ENCODE results near the gene BRINP2.

BRINP2 gene

DNA sequence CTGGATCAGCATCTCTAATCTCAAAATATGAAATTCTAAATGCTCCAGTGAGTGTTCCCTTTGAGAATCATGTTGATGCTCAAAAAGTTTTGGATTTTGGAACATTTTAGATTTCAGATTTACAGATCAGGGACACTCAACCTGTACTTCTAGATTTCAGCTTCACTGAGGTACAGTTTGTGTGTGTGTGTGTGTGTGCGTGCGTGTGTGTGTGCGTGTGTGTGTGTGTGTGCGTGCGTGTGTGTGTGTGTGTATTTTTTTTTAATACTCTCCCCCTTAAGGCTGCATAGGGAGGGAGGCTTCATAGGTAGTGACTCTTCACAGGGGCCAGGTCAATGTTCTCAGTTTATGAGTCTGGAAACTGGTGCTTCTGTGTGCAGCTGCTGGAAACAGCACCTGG is 77.5 kb downstream of the BRINP2 start:
- no peaks in the 10 kb centered on the region for H3K27me3 Mint-ChIP-seq
- H3K9me3 Mint-ChIP-seq: no peaks in the 10 kb centered on the region
- no peak overlapping the region for H3K4me3 Mint-ChIP-seq
- H3K27ac Mint-ChIP-seq: no peak overlapping the region
- H3K36me3 Mint-ChIP-seq (ENCODE audit: low read depth): no peaks in the 10 kb centered on the region
- H3K4me1 Mint-ChIP-seq (ENCODE audit: low read depth): no peaks in the 10 kb centered on the region
- intact Hi-C loops (cut with micrococcal nuclease): no loop called here

DNA sequence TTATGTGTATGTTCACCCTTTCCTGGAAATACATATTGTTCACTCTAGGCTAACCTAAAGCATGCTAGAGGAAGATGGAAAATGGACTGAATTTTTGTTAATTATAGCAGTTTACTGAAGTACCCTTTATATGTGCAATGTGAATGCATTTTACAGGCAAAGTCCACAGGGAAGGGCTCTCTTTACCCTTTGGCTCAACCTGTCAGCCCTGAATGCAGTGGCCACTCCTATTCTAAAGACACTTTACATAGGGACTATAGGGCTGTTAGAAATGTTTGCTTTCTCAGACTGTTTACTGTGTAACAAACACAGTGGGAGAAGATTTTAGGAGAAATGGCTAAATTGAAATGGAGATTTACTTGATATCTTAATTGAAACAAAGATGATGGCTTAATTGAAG is 78.5 kb downstream of the BRINP2 start:
- H3K4me3 Mint-ChIP-seq: no peak overlapping the region
- H3K27ac Mint-ChIP-seq: no peak overlapping the region
- H3K9me3 Mint-ChIP-seq: no peaks in the 10 kb centered on the region
- no peaks in the 10 kb centered on the region for H3K36me3 Mint-ChIP-seq (ENCODE audit: low read depth)
- intact Hi-C loops (cut with micrococcal nuclease): no loop called here
- H3K4me1 Mint-ChIP-seq (ENCODE audit: low read depth): no peaks in the 10 kb centered on the region
- H3K27me3 Mint-ChIP-seq: no peaks in the 10 kb centered on the region

- Mint-ChIP-seq H3K4me3 (no peak overlapping the region), H3K27me3 (no peaks in the 10 kb centered on the region), H3K36me3 (ENCODE audit: low read depth) (no peaks in the 10 kb centered on the region), H3K27ac (no peak overlapping the region), H3K4me1 (ENCODE audit: low read depth) (no peaks in the 10 kb centered on the region), H3K9me3 (no peaks in the 10 kb centered on the region)
- intact Hi-C loops (cut with micrococcal nuclease): no loop called here
Observed at GRCh38 chr1:177252877-177253276, 82.1 kb downstream of the BRINP2 start.

DNA sequence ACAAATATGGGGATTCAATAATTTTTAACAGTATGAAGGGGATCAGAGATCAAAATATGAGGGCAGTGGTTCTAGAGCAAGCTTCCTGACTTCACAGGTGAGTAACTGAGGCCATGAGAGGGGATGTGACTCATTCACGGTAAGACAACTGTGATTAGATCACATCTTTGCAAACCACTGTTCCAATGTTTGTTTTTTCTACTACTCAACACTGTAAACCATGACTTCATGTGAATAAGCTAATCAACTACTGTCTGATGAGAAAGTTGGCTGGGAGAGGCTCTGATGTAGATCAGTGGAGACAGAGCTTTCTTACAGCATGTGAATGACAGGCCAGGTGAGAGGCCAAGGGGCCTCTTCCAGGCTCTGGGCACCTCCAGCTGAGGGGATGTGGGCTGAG is 84.7 kb downstream of the BRINP2 start:
- Mint-ChIP-seq H3K36me3 (ENCODE audit: low read depth) (no peaks in the 10 kb centered on the region), H3K9me3 (no peaks in the 10 kb centered on the region), H3K4me3 (no peak overlapping the region), H3K4me1 (ENCODE audit: low read depth) (no peaks in the 10 kb centered on the region), H3K27me3 (no peaks in the 10 kb centered on the region), H3K27ac (no peak overlapping the region)
- intact Hi-C loops (cut with micrococcal nuclease): no loop called here

DNA sequence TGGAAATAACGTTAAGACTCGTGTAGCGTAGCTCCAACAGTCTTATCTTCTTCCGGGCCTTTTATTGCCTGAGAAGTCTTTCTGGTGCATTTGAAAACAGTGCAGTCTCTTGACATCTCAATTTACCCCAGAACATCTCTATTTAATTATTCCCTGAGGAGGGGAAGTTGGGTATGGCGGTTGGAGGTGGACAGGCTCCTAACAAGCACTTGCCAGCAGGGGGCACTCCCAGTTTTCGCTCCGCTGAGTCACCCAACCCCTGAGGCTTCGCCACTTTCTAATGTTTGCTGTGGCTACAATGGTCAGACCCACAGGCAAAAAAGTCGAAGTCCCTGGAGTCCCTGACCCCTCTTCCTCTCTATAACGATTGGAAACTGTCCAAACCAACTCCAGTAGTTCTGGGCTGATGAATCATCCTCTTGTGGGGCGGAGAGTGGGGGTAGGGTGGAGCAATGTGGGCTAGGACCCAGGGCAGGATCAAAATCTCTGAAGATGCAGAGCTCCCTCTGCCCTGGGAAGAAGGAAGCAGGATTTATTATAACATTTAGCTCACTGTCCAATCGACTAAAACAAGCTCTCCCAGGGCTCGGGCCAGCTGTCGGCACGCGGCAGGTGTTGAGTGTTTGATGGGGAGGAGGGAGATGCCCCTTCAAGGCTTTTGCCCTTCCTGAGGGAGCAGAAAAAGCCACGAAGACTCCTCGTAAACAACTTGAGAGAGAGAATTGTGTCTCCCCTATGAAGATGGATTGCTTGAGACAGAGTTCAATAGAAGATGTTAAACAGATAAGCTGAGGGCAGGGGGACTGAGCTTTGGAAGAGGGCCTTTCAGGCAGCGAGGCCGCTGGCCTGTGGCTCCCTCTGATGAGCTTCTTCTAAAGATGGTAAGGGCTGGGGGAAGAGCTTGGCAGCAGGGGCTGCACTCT is 85.7 kb downstream of the BRINP2 start:
- Mint-ChIP-seq H3K27ac (no peak overlapping the region), H3K27me3 (no peaks in the 10 kb centered on the region), H3K9me3 (no peaks in the 10 kb centered on the region), H3K4me1 (ENCODE audit: low read depth) (no peaks in the 10 kb centered on the region), H3K36me3 (ENCODE audit: low read depth) (no peaks in the 10 kb centered on the region), H3K4me3 (no peak overlapping the region)
- intact Hi-C loops (cut with micrococcal nuclease): no loop called here

GRCh38 chr1:177257128-177257527 is 86.4 kb downstream of the BRINP2 start:
- Mint-ChIP-seq H3K4me1 (ENCODE audit: low read depth) (no peaks in the 10 kb centered on the region), H3K9me3 (no peaks in the 10 kb centered on the region), H3K27ac (no peak overlapping the region), H3K4me3 (no peak overlapping the region), H3K27me3 (no peaks in the 10 kb centered on the region), H3K36me3 (ENCODE audit: low read depth) (no peaks in the 10 kb centered on the region)
- intact Hi-C loops (cut with micrococcal nuclease): no loop called here

DNA sequence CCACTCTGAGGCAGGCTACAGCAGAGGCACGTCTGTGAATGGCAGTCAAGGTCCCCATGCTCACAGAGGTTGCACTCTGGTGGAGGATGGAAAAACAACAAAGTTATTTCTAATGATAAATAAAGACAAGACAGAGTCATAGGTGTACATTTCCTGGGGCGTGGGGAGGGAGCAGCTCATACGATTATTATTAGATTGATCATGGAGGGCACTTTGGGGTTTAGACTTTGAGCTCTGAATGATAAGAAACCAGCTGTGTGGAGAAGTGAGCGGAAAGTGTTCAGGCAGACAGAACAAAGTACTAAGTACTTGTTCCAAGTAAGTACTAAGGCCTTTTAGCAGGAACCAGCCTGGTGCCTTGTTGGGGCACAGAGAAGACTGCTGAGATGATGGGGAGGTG is 86.8 kb downstream of the BRINP2 start:
- no peak overlapping the region for H3K27ac Mint-ChIP-seq
- H3K9me3 Mint-ChIP-seq: no peaks in the 10 kb centered on the region
- H3K4me1 Mint-ChIP-seq (ENCODE audit: low read depth): no peaks in the 10 kb centered on the region
- H3K36me3 Mint-ChIP-seq (ENCODE audit: low read depth): no peaks in the 10 kb centered on the region
- H3K27me3 Mint-ChIP-seq: no peaks in the 10 kb centered on the region
- no peak overlapping the region for H3K4me3 Mint-ChIP-seq
- intact Hi-C loops (cut with micrococcal nuclease): no loop called here

DNA sequence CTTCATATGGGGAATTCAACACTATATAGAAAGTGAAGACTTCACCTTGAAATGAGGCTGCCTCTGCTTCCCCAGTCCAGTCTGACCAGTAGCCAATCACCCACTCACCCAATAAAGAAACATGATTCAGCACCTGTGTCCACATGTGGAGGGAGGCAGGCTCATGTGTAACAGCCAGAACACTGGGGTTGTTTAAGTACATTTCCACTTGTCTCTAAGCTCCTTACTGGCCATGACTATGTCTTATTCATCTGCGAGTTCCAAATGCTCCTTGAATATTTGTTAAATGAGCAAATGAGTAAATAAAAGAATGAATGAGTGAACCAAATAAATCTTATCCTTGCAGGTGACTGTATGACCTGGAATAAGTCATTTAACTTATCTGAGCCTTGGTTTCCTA is 100.1 kb downstream of the BRINP2 start:
- H3K27ac Mint-ChIP-seq: no peak overlapping the region
- no peak overlapping the region for H3K4me3 Mint-ChIP-seq
- no peaks in the 10 kb centered on the region for H3K27me3 Mint-ChIP-seq
- H3K36me3 Mint-ChIP-seq (ENCODE audit: low read depth): no peaks in the 10 kb centered on the region
- intact Hi-C loops (cut with micrococcal nuclease): no loop called here
- no peaks in the 10 kb centered on the region for H3K9me3 Mint-ChIP-seq
- H3K4me1 Mint-ChIP-seq (ENCODE audit: low read depth): no peaks in the 10 kb centered on the region

DNA sequence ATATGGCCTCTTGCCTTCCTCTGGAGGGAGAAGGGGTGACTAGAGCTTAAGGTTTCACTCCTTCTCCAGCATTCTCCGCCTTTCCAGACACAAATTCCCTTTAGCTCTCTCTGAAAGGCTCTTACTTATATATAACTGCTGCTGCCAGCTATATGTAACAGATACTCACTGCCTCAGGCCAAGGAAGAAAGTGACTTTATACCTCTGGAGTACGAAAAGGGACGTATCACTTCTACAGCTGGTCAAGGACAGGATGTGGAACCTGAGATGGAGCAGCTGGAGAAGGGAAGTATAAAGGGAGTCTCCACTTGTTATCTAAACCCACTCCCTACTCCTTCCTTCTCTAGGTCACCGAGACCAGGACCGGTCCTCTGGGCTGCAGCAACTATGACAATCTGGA is 102.4 kb downstream of the BRINP2 start:
- Mint-ChIP-seq H3K36me3 (ENCODE audit: low read depth) (no peaks in the 10 kb centered on the region), H3K9me3 (no peaks in the 10 kb centered on the region), H3K27me3 (no peaks in the 10 kb centered on the region), H3K4me3 (no peak overlapping the region), H3K4me1 (ENCODE audit: low read depth) (no peaks in the 10 kb centered on the region), H3K27ac (no peak overlapping the region)
- intact Hi-C loops (cut with micrococcal nuclease): no loop called here

GRCh38 chr1:177274687-177275211 is 104.0 kb downstream of the BRINP2 start:
- intact Hi-C loops (cut with micrococcal nuclease): no loop called here
- Mint-ChIP-seq H3K27ac (no peak overlapping the region), H3K36me3 (ENCODE audit: low read depth) (no peaks in the 10 kb centered on the region), H3K4me1 (ENCODE audit: low read depth) (no peaks in the 10 kb centered on the region), H3K4me3 (no peak overlapping the region), H3K27me3 (no peaks in the 10 kb centered on the region), H3K9me3 (no peaks in the 10 kb centered on the region)

DNA sequence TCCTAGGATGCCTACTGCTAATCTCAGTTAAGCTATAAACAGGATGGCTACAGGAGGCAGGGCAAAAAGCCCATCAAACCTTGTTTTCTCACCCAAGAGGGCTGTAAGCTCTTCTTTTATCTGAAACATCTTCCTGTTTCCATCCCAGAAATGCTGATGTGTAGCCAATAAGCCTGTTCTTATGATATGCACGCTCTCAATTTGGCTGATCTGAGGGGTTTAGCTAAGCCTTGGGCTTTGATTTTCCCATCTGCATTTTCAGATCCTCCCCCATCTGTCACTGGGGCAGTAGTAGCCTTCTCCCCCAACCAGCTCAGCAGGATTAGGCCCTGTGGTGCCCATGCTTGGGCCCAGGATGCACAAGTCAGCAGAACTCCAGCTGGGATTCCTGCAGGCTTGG is 105.0 kb downstream of the BRINP2 start:
- no peaks in the 10 kb centered on the region for H3K36me3 Mint-ChIP-seq (ENCODE audit: low read depth)
- H3K9me3 Mint-ChIP-seq: no peaks in the 10 kb centered on the region
- no peak overlapping the region for H3K27ac Mint-ChIP-seq
- intact Hi-C loops (cut with micrococcal nuclease): no loop called here
- H3K4me1 Mint-ChIP-seq (ENCODE audit: low read depth): no peaks in the 10 kb centered on the region
- H3K4me3 Mint-ChIP-seq: no peak overlapping the region
- H3K27me3 Mint-ChIP-seq: no peaks in the 10 kb centered on the region

DNA sequence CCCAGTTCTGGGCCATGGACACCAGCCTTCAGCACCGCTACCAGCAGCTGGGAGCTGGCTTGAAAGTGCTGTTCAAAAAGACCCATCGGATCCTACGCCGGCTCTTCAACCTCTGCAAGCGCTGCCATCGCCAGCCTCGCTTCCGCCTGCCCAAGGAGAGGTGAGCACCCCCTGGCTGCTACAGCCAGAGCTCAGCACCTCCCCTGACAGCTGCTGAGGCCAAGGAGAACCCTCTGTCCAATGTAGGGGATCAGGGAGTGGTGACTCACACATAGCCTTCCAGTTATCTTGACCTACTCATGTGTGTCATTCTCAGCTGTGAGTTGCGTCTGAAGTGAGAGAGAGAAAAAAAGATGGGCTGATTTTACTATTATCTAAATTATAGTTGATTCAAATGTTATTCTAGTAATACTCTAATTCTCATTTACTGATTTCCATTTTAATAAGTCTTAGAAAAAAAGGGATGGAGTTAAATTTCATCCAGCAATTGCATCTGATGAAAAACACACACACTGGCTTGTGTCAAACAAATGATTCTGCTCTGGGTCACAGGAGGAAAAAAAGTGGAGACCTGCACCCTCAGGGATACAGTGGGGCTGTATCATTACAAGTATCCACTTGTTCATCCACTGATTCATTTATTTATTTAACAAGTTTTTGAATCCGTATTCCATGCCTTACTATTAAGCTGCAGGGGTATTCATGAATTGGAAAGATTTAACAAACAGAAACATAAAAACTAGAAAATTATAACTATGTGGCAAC is 108.0 kb downstream of the BRINP2 start:
- no peaks in the 10 kb centered on the region for H3K9me3 Mint-ChIP-seq
- H3K4me1 Mint-ChIP-seq (ENCODE audit: low read depth): no peaks in the 10 kb centered on the region
- no peak overlapping the region for H3K4me3 Mint-ChIP-seq
- no peaks in the 10 kb centered on the region for H3K36me3 Mint-ChIP-seq (ENCODE audit: low read depth)
- H3K27me3 Mint-ChIP-seq: no peaks in the 10 kb centered on the region
- intact Hi-C loops (cut with micrococcal nuclease): no loop called here
- H3K27ac Mint-ChIP-seq: no peak overlapping the region

- H3K27ac Mint-ChIP-seq: no peak overlapping the region
- intact Hi-C loops (cut with micrococcal nuclease): no loop called here
- no peaks in the 10 kb centered on the region for H3K27me3 Mint-ChIP-seq
- no peaks in the 10 kb centered on the region for H3K36me3 Mint-ChIP-seq (ENCODE audit: low read depth)
- no peaks in the 10 kb centered on the region for H3K9me3 Mint-ChIP-seq
- no peaks in the 10 kb centered on the region for H3K4me1 Mint-ChIP-seq (ENCODE audit: low read depth)
- H3K4me3 Mint-ChIP-seq: no peak overlapping the region
Observed at GRCh38 chr1:177281901-177282300, 111.1 kb downstream of the BRINP2 start.

DNA sequence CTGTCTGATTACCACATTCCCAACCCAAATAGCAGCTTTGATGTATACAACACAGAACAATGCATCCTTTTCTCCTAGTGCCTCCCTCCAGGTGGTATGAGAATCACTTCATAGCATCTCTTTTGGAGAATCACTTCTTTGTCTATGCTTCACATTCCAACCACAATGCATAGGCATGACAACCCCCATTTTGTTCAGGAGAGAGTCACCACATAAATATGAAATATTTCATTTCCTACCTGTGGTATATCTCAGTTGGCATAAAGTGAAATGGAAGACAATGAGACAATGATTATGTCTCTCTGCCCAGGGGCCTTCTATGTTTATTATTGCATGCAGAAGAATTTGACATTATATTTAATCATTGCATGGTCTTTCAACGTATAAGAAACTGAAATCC is 112.2 kb downstream of the BRINP2 start:
- Mint-ChIP-seq H3K27ac (no peak overlapping the region), H3K4me3 (no peak overlapping the region), H3K4me1 (ENCODE audit: low read depth) (no peaks in the 10 kb centered on the region), H3K27me3 (no peaks in the 10 kb centered on the region), H3K36me3 (ENCODE audit: low read depth) (no peaks in the 10 kb centered on the region), H3K9me3 (no peaks in the 10 kb centered on the region)
- intact Hi-C loops (cut with micrococcal nuclease): no loop called here
